Cardiac muscle cell (in vitro differentiated cells and primary cell): ENCODE data around the gene PPM1A. TPM values are rescaled to one million over a fixed set of nuclear protein-coding genes. Genes with fewer than 3 reads are reported as not detected.

Source experiments
- DNase-seq, 2 donors: peaks; one replicate each; pipeline versions ENCODE4 v3.0.0 to v3.0.0-alpha.2; 2010 to 2017; ENCODE audit warnings: low read depth in 1 of 2, low spot score in 1 of 2
- H3K27ac ChIP-seq: fragments of 200-600 bp; sonication (generic); 2 replicates; pipeline ENCODE4 v1.5.1; 2016
- H3K27me3 ChIP-seq: fragments of 200-600 bp; sonication (generic); 2 replicates; pipeline ENCODE4 v1.6.0; 2016; ENCODE audit warnings: control low read depth
- H3K36me3 ChIP-seq: fragments of 200-600 bp; sonication (generic); 2 replicates; pipeline ENCODE4 v1.5.1; 2016; ENCODE audit warnings: control low read depth
- H3K4me1 ChIP-seq: fragments of 200-600 bp; sonication (generic); 2 replicates; pipeline ENCODE4 v1.8.1; 2017; ENCODE audit warnings: low read depth, mild to moderate bottlenecking, mixed run types
- H3K4me3 ChIP-seq: fragments of 200-600 bp; sonication (generic); 2 replicates; pipeline ENCODE4 v1.5.1; 2016; ENCODE audit warnings: mild to moderate bottlenecking
- H3K9me3 ChIP-seq: fragments of 200-600 bp; sonication (generic); 2 replicates; pipeline ENCODE4 v1.5.1; 2017; ENCODE audit warnings: low read depth, mild to moderate bottlenecking, control low read depth
- polyA plus RNA-seq: library from polyadenylated mRNA; unstranded; fragments of >200 nt; fragmentation: Nextera tagmentation; extraction: Ambion mirVana; gene quantifications from 2 replicates; pipeline ENCODE4 v1.2.1, GENCODE V29; 2016
- total RNA-seq: library from RNA; depleted of rRNA; stranded (reverse); fragments of >200 nt; gene quantifications from 2 replicates; pipeline ENCODE4 v1.2.3, GENCODE V29; 2016
- TF ChIP-seq, protein P1 (sequence below): IDR thresholded peaks from 2 replicates; pipeline ENCODE4 v1.5.1; 2012; ENCODE audit warnings: low read depth, mild to moderate bottlenecking, low read length

The PPM1A gene
- total and polyA plus RNA-seq, 2 experiments from 2014 or later = 19.6 to 24.1 TPM

DNA sequence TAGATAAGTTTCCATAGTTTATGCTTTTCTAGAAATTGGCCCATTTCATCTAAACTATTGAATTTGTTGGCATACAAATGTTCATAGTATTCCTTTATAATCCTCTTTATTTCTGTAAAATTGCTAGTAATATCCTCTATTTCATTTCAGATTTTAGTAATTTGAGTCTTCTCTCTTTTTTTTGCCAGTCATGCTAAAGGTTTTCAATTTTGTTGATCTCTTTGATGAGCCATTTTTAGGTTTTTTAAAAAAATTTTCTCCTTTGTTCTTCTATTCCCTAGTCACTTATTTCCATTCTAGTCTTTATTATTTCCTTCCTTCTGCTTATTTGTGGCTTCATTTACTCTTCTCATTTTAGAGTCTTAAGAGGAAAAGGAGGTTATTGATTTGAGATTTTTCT lies 19.4 kb upstream of the PPM1A start:
- TF ChIP-seq, protein P1, sequence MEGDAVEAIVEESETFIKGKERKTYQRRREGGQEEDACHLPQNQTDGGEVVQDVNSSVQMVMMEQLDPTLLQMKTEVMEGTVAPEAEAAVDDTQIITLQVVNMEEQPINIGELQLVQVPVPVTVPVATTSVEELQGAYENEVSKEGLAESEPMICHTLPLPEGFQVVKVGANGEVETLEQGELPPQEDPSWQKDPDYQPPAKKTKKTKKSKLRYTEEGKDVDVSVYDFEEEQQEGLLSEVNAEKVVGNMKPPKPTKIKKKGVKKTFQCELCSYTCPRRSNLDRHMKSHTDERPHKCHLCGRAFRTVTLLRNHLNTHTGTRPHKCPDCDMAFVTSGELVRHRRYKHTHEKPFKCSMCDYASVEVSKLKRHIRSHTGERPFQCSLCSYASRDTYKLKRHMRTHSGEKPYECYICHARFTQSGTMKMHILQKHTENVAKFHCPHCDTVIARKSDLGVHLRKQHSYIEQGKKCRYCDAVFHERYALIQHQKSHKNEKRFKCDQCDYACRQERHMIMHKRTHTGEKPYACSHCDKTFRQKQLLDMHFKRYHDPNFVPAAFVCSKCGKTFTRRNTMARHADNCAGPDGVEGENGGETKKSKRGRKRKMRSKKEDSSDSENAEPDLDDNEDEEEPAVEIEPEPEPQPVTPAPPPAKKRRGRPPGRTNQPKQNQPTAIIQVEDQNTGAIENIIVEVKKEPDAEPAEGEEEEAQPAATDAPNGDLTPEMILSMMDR = no peak
- DNase-seq = no peak
- H3K4me1 ChIP-seq = no peaks in the 10 kb centered on the region
- no peak overlapping the region for H3K27ac ChIP-seq
- H3K4me3 ChIP-seq = no peak overlapping the region
- no peaks in the 10 kb centered on the region for H3K36me3 ChIP-seq
- no peaks in the 10 kb centered on the region for H3K9me3 ChIP-seq
- no peaks in the 10 kb centered on the region for H3K27me3 ChIP-seq

DNA sequence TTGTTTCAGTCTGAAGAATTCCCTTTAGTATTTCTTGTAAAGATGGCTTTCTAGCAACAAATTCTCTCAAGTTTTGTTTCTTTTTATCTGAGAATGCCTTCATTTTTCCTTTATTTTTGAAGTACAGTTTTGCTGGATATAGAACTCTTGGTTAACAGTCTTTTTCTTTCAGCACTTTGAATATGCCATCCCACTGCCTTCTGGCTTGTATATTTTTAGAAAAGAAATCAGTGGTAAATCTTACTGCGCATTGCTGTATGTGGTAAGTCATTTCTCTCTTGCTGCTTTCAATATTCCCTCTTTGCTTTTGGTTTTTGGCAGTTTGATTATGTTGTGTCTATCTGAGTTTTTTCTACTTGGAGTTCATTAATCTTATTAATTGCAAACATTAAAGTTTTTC lies 16.8 kb upstream of the PPM1A start:
- no peaks in the 10 kb centered on the region for H3K27me3 ChIP-seq
- DNase-seq = no peak
- no peaks in the 10 kb centered on the region for H3K36me3 ChIP-seq
- no peaks in the 10 kb centered on the region for H3K9me3 ChIP-seq
- no peak overlapping the region for H3K27ac ChIP-seq
- TF ChIP-seq, protein P1 = no peak
- H3K4me1 ChIP-seq = no peaks in the 10 kb centered on the region
- no peak overlapping the region for H3K4me3 ChIP-seq

DNA sequence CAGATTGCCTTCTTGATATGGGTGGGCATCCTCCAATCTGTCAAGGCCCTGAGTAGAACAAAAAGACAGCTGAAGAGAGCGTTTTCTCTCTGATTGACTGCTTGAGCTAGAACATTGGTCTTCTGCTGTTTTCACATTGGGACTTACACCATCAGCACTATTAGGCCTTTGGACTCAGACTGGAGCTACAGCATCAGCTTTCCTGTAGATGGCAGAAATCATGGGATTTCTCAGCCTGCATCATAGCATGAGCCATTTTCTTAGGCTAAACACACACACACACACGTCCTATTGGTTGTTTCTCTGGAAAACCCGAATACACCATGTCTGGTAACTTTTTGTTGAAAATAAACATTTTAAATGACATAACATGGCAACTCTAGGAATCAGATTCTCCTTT lies 15.8 kb upstream of the PPM1A start:
- H3K36me3 ChIP-seq = no peaks in the 10 kb centered on the region
- no peaks in the 10 kb centered on the region for H3K27me3 ChIP-seq
- H3K9me3 ChIP-seq = no peaks in the 10 kb centered on the region
- TF ChIP-seq, protein P1 = no peak
- H3K27ac ChIP-seq = no peak overlapping the region
- H3K4me3 ChIP-seq = no peak overlapping the region
- no peaks in the 10 kb centered on the region for H3K4me1 ChIP-seq
- no peak for DNase-seq

DNA sequence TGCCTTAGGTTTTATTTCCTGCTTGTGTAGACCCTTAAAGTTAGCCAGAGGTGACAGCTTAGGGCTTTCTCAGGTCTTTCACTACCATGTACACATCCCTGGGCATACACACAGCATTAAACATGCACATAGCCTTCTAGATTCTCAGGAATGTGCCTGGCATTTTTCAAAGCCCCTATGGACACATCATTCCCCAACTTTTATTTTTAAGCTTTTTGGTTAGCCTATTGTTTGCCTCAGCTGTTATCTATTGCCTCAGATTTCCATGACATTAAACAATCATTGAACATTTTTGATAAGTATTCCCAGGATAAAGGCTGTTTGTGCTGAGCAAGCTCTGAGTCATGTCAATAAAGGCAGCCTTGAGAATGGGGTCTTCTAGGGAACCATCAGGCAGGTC lies 15.1 kb upstream of the PPM1A start:
- no peaks in the 10 kb centered on the region for H3K9me3 ChIP-seq
- TF ChIP-seq, protein P1 = no peak

DNA sequence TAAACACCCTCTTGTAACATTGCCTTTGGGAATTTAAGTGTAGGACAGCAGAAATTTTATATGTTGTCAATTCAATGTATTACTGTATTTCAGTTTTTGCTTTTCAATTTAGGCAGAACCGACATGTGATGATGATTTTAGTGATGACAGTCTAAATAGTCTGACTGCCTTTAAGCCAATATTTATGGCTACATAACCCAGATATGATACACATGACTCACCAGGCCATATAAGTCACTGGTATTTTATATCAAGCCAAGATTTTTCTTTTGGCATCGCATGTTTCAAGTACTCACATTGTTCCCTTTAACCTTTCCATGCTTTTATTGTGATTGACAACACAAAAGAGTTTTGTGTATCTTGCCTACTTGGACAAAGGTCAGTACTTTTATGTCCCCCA lies 13.6 kb upstream of the PPM1A start:
- TF ChIP-seq, protein P1 = no peak
- H3K27me3 ChIP-seq = no peaks in the 10 kb centered on the region
- H3K4me3 ChIP-seq = no peak overlapping the region
- H3K9me3 ChIP-seq = no peaks in the 10 kb centered on the region
- H3K36me3 ChIP-seq = no peaks in the 10 kb centered on the region
- no peaks in the 10 kb centered on the region for H3K4me1 ChIP-seq
- H3K27ac ChIP-seq = no peak overlapping the region
- no peak for DNase-seq

More for the DNA sequence above, 15.1 kb upstream of the PPM1A start:
- no peak overlapping the region for H3K4me3 ChIP-seq
- no peaks in the 10 kb centered on the region for H3K4me1 ChIP-seq
- H3K27ac ChIP-seq = no peak overlapping the region
- no peaks in the 10 kb centered on the region for H3K27me3 ChIP-seq
- no peak for DNase-seq
- no peaks in the 10 kb centered on the region for H3K36me3 ChIP-seq

DNA sequence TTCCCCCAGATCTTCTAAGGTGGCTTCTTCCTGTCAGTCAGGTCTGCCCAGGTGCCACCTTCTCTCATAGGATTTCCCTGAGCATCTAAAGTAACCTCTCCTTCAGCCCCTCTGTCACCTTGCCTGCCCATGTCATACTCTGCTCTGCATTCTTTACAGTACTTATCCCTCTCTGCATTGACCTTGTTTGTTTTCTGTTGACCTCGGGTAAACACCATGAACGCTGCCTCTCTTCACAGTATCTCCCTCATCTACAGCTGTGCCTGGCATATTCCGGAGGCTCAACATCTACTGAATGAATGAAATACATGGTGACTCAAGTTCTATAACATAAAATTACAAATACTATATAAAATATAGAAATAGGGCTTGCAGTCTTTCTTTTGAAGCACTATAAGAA lies 10.1 kb upstream of the PPM1A start:
- TF ChIP-seq, protein P1 = no peak
- Histone ChIP-seq H3K27me3 (no peaks in the 10 kb centered on the region), H3K4me1 (no peaks in the 10 kb centered on the region)

More for the DNA sequence above, 10.1 kb upstream of the PPM1A start:
- no peak overlapping the region for H3K27ac ChIP-seq
- no peaks in the 10 kb centered on the region for H3K9me3 ChIP-seq
- no peaks in the 10 kb centered on the region for H3K36me3 ChIP-seq
- no peak overlapping the region for H3K4me3 ChIP-seq
- no peak for DNase-seq
